IPS DF 4.7 (cell line): ENCODE results near the gene ACTC1.

Source experiments
- DNase-seq: peaks from one replicate; pipeline ENCODE4 v3.0.0-alpha.2; 2013; ENCODE audit warnings: low spot score; ENCODE audit errors: extremely low read depth

ACTC1 gene

GRCh38 chr15:34802371-34802770 is 7.0 kb upstream of the ACTC1 start:
- no peak for DNase-seq

- no peak for DNase-seq
Measured at GRCh38 chr15:34799149-34800101, 4.1 kb upstream of the ACTC1 start.

- DNase-seq, result no peak
Measured at GRCh38 chr15:34796847-34797435, 1.6 kb upstream of the ACTC1 start.

GRCh38 chr15:34794590-34795206 is 651 bp downstream of the ACTC1 start:
- DNase-seq, result no peak

- no peak for DNase-seq
Measured at GRCh38 chr15:34793901-34794300, 1.4 kb downstream of the ACTC1 start.

GRCh38 chr15:34793071-34793470 is 2.3 kb downstream of the ACTC1 start:
- no peak for DNase-seq

GRCh38 chr15:34791701-34792100 is 3.6 kb downstream of the ACTC1 start:
- no peak for DNase-seq

- DNase-seq, result no peak
Measured at GRCh38 chr15:34790121-34790520, 5.2 kb downstream of the ACTC1 start.

GRCh38 chr15:34789326-34789725 is 6.0 kb downstream of the ACTC1 start:
- DNase-seq, result no peak

GRCh38 chr15:34786206-34786605 is 9.1 kb downstream of the ACTC1 start:
- no peak for DNase-seq

- no peak for DNase-seq
Measured at GRCh38 chr15:34783991-34784390, 11.4 kb downstream of the ACTC1 start.

GRCh38 chr15:34783431-34783830 is 11.9 kb downstream of the ACTC1 start:
- no peak for DNase-seq

- DNase-seq, result no peak
Measured at GRCh38 chr15:34782901-34783300, 12.4 kb downstream of the ACTC1 start.

- no peak for DNase-seq
Measured at GRCh38 chr15:34780725-34781124, 14.6 kb downstream of the ACTC1 start.

GRCh38 chr15:34776606-34777105 is 18.7 kb downstream of the ACTC1 start:
- no peak for DNase-seq

- no peak for DNase-seq
Measured at GRCh38 chr15:34773917-34774316, 21.4 kb downstream of the ACTC1 start.

GRCh38 chr15:34773013-34773412 is 22.3 kb downstream of the ACTC1 start:
- no peak for DNase-seq

- DNase-seq, result no peak
Measured at GRCh38 chr15:34772312-34772711, 23.0 kb downstream of the ACTC1 start.

GRCh38 chr15:34769711-34770110 is 25.6 kb downstream of the ACTC1 start:
- DNase-seq, result no peak

- DNase-seq, result no peak
Measured at GRCh38 chr15:34768530-34768929, 26.8 kb downstream of the ACTC1 start.

- DNase-seq, result no peak
Measured at GRCh38 chr15:34765741-34766140, 29.6 kb downstream of the ACTC1 start.

GRCh38 chr15:34760909-34761308 is 34.4 kb downstream of the ACTC1 start:
- no peak for DNase-seq
